HL-60 (cell line): ENCODE results near the gene TRAT1.

Experiments
- DNase-seq, 2 experiments: peaks; one replicate each; pipeline ENCODE4 v3.0.0-alpha.2; 2010 to 2020; ENCODE audit warnings: low read depth in 1 of 2, low spot score in 1 of 2
- H3K27ac ChIP-seq: fragments of 250-450 bp; sonication (Bioruptor Pico); replicated peaks from 2 replicates; pipeline ENCODE4 v1.5.1; 2020; ENCODE audit warnings: mild to moderate bottlenecking, moderate library complexity
- H3K27me3 ChIP-seq: fragments of 250-450 bp; sonication (Bioruptor Pico); 2 replicates; pipeline ENCODE4 v1.5.1; 2021; ENCODE audit warnings: mild to moderate bottlenecking, moderate library complexity; ENCODE audit not compliant: insufficient read depth, poor library complexity, severe bottlenecking
- H3K4me3 ChIP-seq: replicated peaks from 2 replicates; pipeline ENCODE4 v1.5.1; 2011; ENCODE audit warnings: mild to moderate bottlenecking, control low read depth, low read length; ENCODE audit not compliant: insufficient read depth
- CTCF ChIP-seq: IDR thresholded peaks from one replicate; pipeline ENCODE4 v1.5.1; 2011; ENCODE audit warnings: low read length, control low read depth, inconsistent platforms; ENCODE audit not compliant: insufficient read depth
- GABPA ChIP-seq: IDR thresholded peaks from 2 replicates; pipeline ENCODE4 v1.6.1; 2012; ENCODE audit warnings: low read depth
- POLR2AphosphoS5 ChIP-seq: IDR thresholded peaks from 2 replicates; pipeline ENCODE4 v1.6.1; 2012; ENCODE audit warnings: low read depth
- REST ChIP-seq: IDR thresholded peaks from 2 replicates; pipeline ENCODE4 v1.6.1; 2012; ENCODE audit warnings: low read depth; ENCODE audit not compliant: insufficient replicate concordance
- SPI1 ChIP-seq: IDR thresholded peaks from 2 replicates; pipeline ENCODE4 v1.6.1; 2012; ENCODE audit warnings: low read depth, mild to moderate bottlenecking, borderline replicate concordance

TRAT1 gene

GRCh38 chr3:108830991-108831614 is 8.5 kb downstream of the TRAT1 start:
- no peak for DNase-seq
- H3K4me3 ChIP-seq: no peak overlapping the region
- H3K27ac ChIP-seq: no peak overlapping the region
- no peaks in the 10 kb centered on the region for H3K27me3 ChIP-seq
- TF ChIP-seq GABPA (no peak), CTCF (no peak), POLR2AphosphoS5 (no peak), SPI1 (no peak), REST (no peak)

DNA sequence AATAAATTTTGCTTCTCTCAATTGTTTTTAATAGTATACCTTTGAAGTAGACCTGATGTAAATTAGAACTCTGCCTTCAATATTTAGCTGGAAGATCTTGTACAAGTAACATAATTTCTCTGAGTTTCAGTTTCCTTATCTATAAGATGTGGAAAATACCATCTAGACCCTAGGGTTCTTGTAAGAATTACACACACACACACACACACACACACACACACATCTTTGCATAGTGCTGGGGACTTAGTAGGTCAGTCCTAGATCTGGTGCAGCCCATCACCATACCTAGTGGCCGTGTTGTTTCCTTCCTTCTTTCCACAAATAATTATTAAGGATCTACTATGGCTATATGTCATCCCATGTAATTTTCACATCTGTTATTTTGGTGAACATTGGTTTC is 11.0 kb downstream of the TRAT1 start:
- Histone ChIP-seq H3K27ac (no peak overlapping the region), H3K4me3 (no peak overlapping the region), H3K27me3 (no peaks in the 10 kb centered on the region)
- DNase-seq: no peak
- TF ChIP-seq CTCF (no peak), REST (no peak), POLR2AphosphoS5 (no peak), SPI1 (no peak), GABPA (no peak)

DNA sequence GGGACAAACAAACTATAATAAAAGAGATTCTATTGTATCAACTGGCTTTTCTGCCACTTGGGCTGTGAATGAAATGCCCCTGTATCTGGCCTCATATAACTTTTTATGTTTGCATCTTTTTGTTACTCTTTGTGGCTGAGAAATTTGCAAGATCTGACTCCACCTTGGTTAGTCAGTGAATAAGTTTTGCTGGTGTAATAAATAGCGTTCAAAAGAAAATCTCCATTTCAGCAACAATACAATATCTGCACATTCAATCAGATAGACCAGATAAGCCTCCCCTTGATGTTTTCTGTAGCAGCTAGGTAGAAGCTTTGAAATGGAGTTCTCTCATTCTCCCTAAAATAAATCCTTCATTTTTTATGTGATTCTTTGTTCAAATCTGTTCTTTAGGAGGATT is 12.0 kb downstream of the TRAT1 start:
- no peak for TF ChIP-seq CTCF
- no peak for TF ChIP-seq REST
- no peak for TF ChIP-seq SPI1
- TF ChIP-seq POLR2AphosphoS5: no peak
- TF ChIP-seq GABPA: no peak
- Histone ChIP-seq H3K4me3 (no peak overlapping the region), H3K27me3 (no peaks in the 10 kb centered on the region), H3K27ac (no peak overlapping the region)
- DNase-seq: no peak
